Stimulated activated CD8-positive, alpha-beta memory T cell treated with anti-CD3 and anti-CD28 coated beads, Interleukin-12 subunit alpha, Interleukin-12 subunit beta, amount 100 ng/mL, for 4 hours (primary cell): ENCODE data around the gene MKNK2.
A peak's percentile ranks its signal among the peaks of the same experiment; 100 is the strongest.

ENCODE experiments used
- DNase-seq: peaks from one replicate; pipeline ENCODE4 v3.0.0-alpha.2; 2020; ENCODE audit warnings: low read depth

Gene MKNK2

DNA sequence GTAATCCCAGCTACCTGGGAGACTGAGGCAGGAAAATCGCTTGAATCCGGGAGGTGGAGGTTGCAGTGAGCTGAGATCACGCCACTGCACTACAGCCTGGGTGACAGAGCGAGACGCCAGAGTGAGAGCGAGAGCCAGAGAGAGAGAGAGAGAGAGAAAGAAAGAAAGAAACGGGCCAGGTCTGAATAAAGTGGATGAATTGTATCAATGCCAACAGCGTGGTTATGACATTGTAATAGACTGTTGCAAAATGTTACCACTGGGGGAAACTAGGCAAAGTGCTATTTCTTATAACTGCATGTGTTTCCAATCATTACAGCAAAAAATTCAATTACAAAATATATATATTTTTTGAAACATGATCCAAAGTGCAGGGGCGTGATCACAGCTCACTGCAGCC is 23.7 kb downstream of the MKNK2 start:
- DNase-seq: no peak

DNA sequence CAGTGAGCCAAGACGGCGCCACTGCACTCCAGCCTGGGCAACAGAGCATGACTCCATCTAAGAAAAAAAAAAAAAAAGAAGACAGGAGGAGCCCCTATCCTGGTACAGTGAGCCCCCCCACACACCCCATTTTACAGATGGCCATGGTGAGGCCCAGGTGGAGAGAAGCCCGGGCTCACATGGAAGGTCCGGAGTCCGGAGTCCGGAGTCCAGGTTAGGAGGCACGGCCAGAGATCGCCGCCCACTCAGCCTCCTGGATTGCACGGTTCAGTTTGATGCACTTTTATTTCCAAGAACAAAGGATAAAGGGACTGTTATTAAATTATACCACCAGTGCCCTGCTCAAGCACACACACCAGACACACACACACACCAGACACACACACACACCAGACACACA is 24.3 kb downstream of the MKNK2 start:
- DNase-seq: no peak

- no peak for DNase-seq
These were observed 28.8 kb downstream of the MKNK2 start for GRCh38 chr19:2022289-2022688.

DNA sequence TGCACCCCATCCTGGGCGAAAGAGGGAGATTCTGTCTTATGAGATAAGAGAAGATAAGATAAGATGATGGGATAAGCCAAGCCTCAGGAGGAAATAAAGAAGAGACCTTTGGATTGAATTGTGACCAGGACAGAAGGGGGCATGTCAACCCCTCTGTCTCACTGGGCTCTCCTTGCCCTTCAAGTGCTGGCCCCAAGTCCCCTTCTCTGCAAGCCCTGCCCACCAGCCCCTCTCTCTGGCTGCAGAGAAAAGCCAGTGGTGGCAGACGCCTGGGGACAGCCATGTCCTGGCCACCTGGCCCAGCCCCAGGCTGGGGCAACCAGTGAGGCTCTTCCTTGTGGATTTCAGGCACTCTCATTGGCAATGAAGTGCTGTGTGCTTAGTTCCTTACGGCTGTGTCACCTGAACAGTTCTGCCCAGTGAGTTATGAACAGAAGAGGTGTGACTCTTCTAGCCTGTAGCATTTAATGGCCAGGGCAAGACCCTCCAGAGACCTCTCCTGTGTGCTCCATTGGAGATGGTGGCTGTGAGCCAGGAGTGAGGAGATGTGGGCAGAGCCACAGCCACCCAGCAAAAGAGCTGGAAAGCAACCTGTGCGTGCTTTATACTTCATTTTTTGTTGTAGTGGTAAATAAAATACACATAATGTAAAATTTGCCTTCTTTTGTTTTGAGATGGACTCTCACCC is 29.4 kb downstream of the MKNK2 start:
- no peak for DNase-seq

- no peak for DNase-seq
These were observed 32.3 kb downstream of the MKNK2 start for GRCh38 chr19:2018752-2019151.

GRCh38 chr19:2016041-2016807 is 34.8 kb downstream of the MKNK2 start:
- DNase-seq: peak; percentile 22

DNA sequence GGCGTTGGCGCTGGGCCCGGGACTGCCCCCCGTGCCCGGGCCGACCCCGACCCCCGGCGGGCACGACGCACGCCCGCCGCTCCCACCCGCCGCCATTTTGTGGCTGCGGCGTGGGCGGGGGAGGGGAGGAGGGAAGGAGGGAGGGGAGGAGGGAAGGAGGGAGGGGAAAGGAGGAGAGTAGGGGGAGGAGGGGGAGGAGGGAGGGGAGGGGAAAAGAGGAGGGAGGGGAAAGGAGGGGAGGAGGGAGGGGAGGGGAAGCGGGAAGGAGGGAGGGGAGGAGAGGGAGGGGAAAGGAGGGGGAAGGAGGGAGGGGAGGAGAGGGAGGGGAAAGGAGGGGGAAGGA is 35.5 kb downstream of the MKNK2 start, which contains the start of gene BTBD2:
Gene BTBD2 (minus strand): TSS at position 107 of the 343 bp plus-strand sequence. CDS start 11 bp downstream, at position 96.
- DNase-seq: peak; percentile 38

- DNase-seq: no peak
These were observed 36.1 kb downstream of the MKNK2 start for GRCh38 chr19:2014731-2015607.

- no peak for DNase-seq
These were observed 36.9 kb downstream of the MKNK2 start for GRCh38 chr19:2014131-2014571.

GRCh38 chr19:2013683-2013961 is 37.4 kb downstream of the MKNK2 start:
- no peak for DNase-seq

- no peak for DNase-seq
These were observed 37.9 kb downstream of the MKNK2 start for GRCh38 chr19:2012941-2013682.

DNA sequence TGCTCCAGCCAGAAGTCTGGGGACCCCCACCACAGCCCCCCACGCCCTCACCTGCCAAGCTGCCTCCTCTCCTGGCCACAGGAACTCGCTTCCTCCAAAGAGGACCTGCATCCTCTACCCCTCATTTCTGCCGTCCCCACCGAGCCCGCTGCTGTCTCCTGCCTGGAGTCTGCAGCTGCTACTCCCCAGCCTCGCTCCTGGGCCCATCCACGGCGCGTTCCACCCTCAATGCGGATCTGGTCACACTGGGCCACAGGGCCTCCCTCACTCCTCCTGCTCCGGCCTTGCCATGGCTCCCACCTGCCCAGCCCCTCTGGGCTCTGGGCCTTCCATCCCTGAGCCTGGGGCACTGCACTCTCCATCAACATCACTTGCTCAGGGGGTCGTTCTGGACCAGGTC is 39.9 kb downstream of the MKNK2 start:
- DNase-seq: no peak

DNA sequence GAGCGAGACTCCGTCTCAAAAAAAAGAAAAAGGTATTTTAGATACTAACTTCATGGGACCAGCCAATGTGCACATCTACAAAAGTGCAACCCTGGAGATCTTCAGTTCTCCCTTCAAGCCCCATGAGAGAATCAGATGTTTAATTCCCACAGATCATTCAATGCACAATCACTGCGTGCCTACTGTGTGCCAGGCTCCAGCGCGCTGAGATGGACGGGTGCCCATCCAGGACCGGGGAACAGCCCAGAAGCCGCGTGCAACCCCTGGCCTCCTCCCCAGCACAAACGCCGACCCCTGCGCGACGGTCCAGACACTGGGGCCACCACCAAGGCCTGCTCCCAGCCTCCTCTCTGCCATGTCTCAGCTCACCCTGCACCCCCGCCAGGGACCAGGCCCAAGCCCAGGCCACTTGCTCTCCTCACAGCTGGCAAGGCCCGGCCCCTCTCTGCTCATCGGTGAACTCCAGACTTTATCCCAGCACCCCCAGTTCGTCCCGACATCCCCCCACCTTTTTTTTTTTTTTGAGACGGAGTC is 40.8 kb downstream of the MKNK2 start:
- no peak for DNase-seq

- no peak for DNase-seq
These were observed 47.2 kb downstream of the MKNK2 start for GRCh38 chr19:2003874-2004273.

- no peak for DNase-seq
These were observed 51.1 kb downstream of the MKNK2 start for GRCh38 chr19:1999856-2000515.

DNA sequence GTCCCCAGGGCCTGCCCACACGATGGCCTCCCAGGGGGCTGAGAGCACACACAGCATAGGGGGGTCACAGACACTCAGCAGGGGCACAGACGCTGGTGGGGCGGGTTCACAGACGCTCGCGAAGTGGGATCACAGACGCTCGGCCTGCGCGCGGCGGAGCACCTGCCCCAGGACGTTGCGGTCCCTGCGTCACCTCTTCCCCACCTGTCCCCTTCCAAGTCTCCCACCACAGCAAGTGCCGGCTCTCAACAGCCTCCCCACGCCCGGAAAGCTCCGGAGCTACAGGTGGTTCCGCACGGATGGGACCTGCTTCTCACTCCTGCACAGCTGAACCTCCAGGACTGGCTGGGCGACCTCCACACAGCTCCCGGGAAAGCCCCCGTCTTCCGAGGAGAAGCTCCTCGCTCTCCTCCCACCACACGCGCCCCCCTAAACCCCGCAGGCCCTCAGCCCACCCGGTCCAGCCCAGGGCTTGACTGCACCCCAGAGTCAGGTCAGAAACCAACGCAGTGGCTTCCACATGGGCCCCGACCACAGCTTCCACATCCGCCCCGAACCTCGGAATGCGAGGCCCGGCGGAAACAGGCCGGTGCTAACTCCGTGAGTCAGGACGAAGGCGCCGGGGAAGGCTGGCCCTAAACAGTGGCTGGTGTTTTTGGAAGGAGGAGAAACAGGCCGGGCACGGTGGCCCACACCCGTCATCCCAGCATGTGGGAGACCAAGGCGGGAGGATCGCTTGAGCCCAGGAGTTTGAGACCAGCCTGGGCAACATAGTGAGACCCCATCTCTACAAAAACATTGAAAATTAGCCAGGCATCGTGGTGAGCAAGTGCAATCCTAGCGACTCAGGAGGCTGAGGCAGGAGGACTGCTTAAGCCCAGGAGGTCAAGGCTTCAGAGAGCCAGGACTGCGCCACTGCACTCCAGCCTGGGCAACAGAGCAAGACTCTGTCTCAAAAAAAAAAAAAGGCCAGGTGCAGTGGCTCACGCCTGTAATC is 52.0 kb downstream of the MKNK2 start:
- DNase-seq: no peak

- DNase-seq: no peak
These were observed 53.5 kb downstream of the MKNK2 start for GRCh38 chr19:1997353-1998233.

GRCh38 chr19:1992759-1993260 is 58.2 kb downstream of the MKNK2 start:
- DNase-seq: no peak
